Neural crest cell (in vitro differentiated cells): ENCODE data around the gene PC. TPM values are rescaled to one million over a fixed set of nuclear protein-coding genes. Genes with fewer than 3 reads are reported as not detected.

Source experiments
- DNase-seq: peaks from one replicate; pipeline ENCODE4 v3.0.0; 2021; ENCODE audit warnings: low read depth, mixed read lengths, low spot score
- H3K27ac Mint-ChIP-seq: one replicate; pipeline ENCODE4 v1.8.0; 2021; ENCODE audit warnings: mild to moderate bottlenecking, mixed read lengths; ENCODE audit not compliant: unreplicated experiment
- H3K27me3 Mint-ChIP-seq: 2 replicates; pipeline ENCODE4 v1.8.0; 2021; ENCODE audit warnings: low read depth, mild to moderate bottlenecking, mixed read lengths
- H3K36me3 Mint-ChIP-seq: 2 replicates; pipeline ENCODE4 v1.8.0; 2021; ENCODE audit warnings: low read depth, mild to moderate bottlenecking, mixed read lengths
- H3K4me1 Mint-ChIP-seq: 2 replicates; pipeline ENCODE4 v1.8.0; 2021; ENCODE audit warnings: mixed read lengths
- H3K4me3 Mint-ChIP-seq: one replicate; pipeline ENCODE4 v1.8.0; 2021; ENCODE audit warnings: mild to moderate bottlenecking, mixed read lengths
- H3K9me3 Mint-ChIP-seq: 2 replicates; pipeline ENCODE4 v1.8.0; 2021; ENCODE audit warnings: mixed read lengths
- CTCF ChIP-seq: fragments of 200-600 bp; sonication (generic); conservative IDR thresholded peaks from 2 replicates; pipeline ENCODE4 v1.5.0; 2021; ENCODE audit warnings: antibody characterized with exemption, mild to moderate bottlenecking
- total RNA-seq: library from RNA; stranded (reverse); gene quantifications from 2 replicates; pipeline ENCODE4 v1.2.1, GENCODE V29; 2021

Gene PC
- total RNA-seq, 1 donor from 2014 or later, result 53.6 TPM

GRCh38 chr11:66970807-66971442 lies 12.7 kb upstream of the PC start:
- no peaks in the 10 kb centered on the region for H3K9me3 Mint-ChIP-seq
- no peak for TF ChIP-seq CTCF
- no peaks in the 10 kb centered on the region for H3K27me3 Mint-ChIP-seq
- H3K4me3 Mint-ChIP-seq, result no peak overlapping the region
- H3K27ac Mint-ChIP-seq, result no peak overlapping the region
- DNase-seq, result no peak
- H3K36me3 Mint-ChIP-seq, result no peaks in the 10 kb centered on the region
- H3K4me1 Mint-ChIP-seq, result peaks cover 12% of the 10 kb centered on the region

GRCh38 chr11:66970371-66970806 lies 12.2 kb upstream of the PC start:
- no peak for DNase-seq
- H3K4me1 Mint-ChIP-seq, result peaks cover 12% of the 10 kb centered on the region
- no peaks in the 10 kb centered on the region for H3K9me3 Mint-ChIP-seq
- no peaks in the 10 kb centered on the region for H3K27me3 Mint-ChIP-seq
- H3K36me3 Mint-ChIP-seq, result no peaks in the 10 kb centered on the region
- peak overlapping the region; percentile 77 for H3K27ac Mint-ChIP-seq
- no peak overlapping the region for H3K4me3 Mint-ChIP-seq
- no peak for TF ChIP-seq CTCF

GRCh38 chr11:66969584-66970225 lies 11.5 kb upstream of the PC start:
- no peak overlapping the region for H3K4me3 Mint-ChIP-seq
- no peaks in the 10 kb centered on the region for H3K9me3 Mint-ChIP-seq
- H3K36me3 Mint-ChIP-seq, result no peaks in the 10 kb centered on the region
- H3K27ac Mint-ChIP-seq, result no peak overlapping the region
- TF ChIP-seq CTCF, result no peak
- no peaks in the 10 kb centered on the region for H3K27me3 Mint-ChIP-seq
- peaks cover 12% of the 10 kb centered on the region for H3K4me1 Mint-ChIP-seq
- DNase-seq, result no peak

GRCh38 chr11:66967670-66968425 lies 9.7 kb upstream of the PC start:
- Mint-ChIP-seq H3K36me3 (no peaks in the 10 kb centered on the region), H3K4me3 (no peak overlapping the region), H3K27me3 (no peaks in the 10 kb centered on the region), H3K27ac (no peak overlapping the region), H3K4me1 (peaks cover 12% of the 10 kb centered on the region), H3K9me3 (no peaks in the 10 kb centered on the region)
- TF ChIP-seq CTCF, result no peak
- DNase-seq, result no peak

- Mint-ChIP-seq H3K4me1 (peaks cover 12% of the 10 kb centered on the region), H3K9me3 (no peaks in the 10 kb centered on the region), H3K36me3 (no peaks in the 10 kb centered on the region), H3K27ac (peak overlapping the region; percentile 36), H3K27me3 (no peaks in the 10 kb centered on the region), H3K4me3 (no peak overlapping the region)
- no peak for DNase-seq
- TF ChIP-seq CTCF, result no peak
Observed at GRCh38 chr11:66966351-66966750, 8.2 kb upstream of the PC start.
